ENCODE measurements around the gene ROS1.

- TF ChIP-seq, protein P1, sequence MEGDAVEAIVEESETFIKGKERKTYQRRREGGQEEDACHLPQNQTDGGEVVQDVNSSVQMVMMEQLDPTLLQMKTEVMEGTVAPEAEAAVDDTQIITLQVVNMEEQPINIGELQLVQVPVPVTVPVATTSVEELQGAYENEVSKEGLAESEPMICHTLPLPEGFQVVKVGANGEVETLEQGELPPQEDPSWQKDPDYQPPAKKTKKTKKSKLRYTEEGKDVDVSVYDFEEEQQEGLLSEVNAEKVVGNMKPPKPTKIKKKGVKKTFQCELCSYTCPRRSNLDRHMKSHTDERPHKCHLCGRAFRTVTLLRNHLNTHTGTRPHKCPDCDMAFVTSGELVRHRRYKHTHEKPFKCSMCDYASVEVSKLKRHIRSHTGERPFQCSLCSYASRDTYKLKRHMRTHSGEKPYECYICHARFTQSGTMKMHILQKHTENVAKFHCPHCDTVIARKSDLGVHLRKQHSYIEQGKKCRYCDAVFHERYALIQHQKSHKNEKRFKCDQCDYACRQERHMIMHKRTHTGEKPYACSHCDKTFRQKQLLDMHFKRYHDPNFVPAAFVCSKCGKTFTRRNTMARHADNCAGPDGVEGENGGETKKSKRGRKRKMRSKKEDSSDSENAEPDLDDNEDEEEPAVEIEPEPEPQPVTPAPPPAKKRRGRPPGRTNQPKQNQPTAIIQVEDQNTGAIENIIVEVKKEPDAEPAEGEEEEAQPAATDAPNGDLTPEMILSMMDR (IDR thresholded peaks at IDR 0.05 in 8 of 11, conservative IDR thresholded peaks at IDR 0.05 in 3 of 11), result no peak
- no peak for TF ChIP-seq POLR2A (IDR thresholded peaks at IDR 0.05)
Measured at GRCh38 chr6:117387454-117387974, 38.2 kb downstream of the ROS1 start.
